T-helper 1 cell treated with Interleukin-12 subunit alpha and Interleukin-12 subunit beta and Interleukin-4 antibody, amounts not matched to agents 30 μg/mL and 1 μg/mL, for 36 hours (primary cell): ENCODE data around the gene SYT12.
"Not testable (repeated sequence)": the region's sequence is repeated elsewhere in the genome, so short reads cannot be mapped to it uniquely, and the experiment has no call there.

Experiments
- H3K27ac Mint-ChIP-seq: one replicate; pipeline ENCODE4 v1.8.0; 2021; ENCODE audit warnings: mild to moderate bottlenecking, mixed read lengths
- H3K27me3 Mint-ChIP-seq: one replicate; pipeline ENCODE4 v1.8.0; 2021; ENCODE audit warnings: low read depth, mixed read lengths
- H3K36me3 Mint-ChIP-seq: one replicate; pipeline ENCODE4 v1.8.0; 2021; ENCODE audit warnings: low read depth, mixed read lengths
- H3K4me1 Mint-ChIP-seq: one replicate; pipeline ENCODE4 v1.8.0; 2021; ENCODE audit warnings: low read depth, mixed read lengths
- H3K4me3 Mint-ChIP-seq: one replicate; pipeline ENCODE4 v1.8.0; 2021; ENCODE audit warnings: mild to moderate bottlenecking, moderate library complexity, mixed read lengths
- H3K9me3 Mint-ChIP-seq: one replicate; pipeline ENCODE4 v1.8.0; 2021; ENCODE audit warnings: mixed read lengths

The SYT12 gene

DNA sequence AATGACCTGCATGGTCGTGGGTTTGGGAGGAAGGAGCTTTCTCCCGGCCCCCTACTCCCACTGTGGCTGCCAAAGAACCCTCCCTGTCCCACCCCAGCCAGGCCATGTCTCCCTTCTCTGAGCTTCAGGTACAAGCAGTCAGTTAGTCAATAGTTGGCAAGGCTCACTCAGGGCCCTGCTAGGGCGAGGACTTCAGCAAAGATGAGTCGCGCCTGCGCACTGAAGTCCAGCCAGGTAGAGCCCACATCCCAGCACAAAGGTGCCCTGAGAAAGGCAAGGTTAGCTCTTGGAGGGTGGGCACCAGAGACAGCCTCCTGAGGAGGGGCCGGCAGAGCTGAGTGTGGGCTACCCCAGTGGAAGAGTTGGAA lies 36.8 kb upstream of the SYT12 start:
- Mint-ChIP-seq H3K4me1 (no peaks in the 10 kb centered on the region), H3K9me3 (no peaks in the 10 kb centered on the region), H3K27me3 (peaks cover 3% of the 10 kb centered on the region), H3K4me3 (no peak overlapping the region), H3K36me3 (peaks cover 3% of the 10 kb centered on the region), H3K27ac (no peak overlapping the region)

DNA sequence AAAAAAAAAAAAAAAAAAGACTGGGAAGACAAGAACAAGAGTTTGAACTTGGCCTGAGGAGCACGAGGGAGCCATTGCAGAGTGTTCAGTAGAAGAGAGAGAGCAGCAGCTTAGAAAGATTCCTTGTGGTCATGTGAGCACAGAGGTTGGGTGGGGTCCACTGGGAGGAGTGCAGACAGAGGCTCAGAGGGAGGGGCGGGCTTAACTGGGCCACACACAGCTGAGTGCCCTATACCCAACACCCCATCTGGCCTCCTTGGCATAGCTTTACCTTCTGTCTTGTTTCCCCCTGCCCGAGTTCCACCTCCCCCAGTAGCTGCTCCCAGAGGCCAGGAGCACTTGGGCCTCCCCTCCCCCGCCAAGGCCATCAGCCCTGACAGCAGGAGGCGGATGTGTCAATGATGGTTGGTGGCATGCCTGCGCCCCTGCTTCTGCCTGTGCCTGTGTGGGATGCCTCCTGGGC lies 35.7 kb upstream of the SYT12 start:
- Mint-ChIP-seq H3K36me3 (peaks cover 3% of the 10 kb centered on the region), H3K27ac (no peak overlapping the region), H3K4me1 (no peaks in the 10 kb centered on the region), H3K27me3 (peaks cover 8% of the 10 kb centered on the region), H3K4me3 (no peak overlapping the region), H3K9me3 (no peaks in the 10 kb centered on the region)

DNA sequence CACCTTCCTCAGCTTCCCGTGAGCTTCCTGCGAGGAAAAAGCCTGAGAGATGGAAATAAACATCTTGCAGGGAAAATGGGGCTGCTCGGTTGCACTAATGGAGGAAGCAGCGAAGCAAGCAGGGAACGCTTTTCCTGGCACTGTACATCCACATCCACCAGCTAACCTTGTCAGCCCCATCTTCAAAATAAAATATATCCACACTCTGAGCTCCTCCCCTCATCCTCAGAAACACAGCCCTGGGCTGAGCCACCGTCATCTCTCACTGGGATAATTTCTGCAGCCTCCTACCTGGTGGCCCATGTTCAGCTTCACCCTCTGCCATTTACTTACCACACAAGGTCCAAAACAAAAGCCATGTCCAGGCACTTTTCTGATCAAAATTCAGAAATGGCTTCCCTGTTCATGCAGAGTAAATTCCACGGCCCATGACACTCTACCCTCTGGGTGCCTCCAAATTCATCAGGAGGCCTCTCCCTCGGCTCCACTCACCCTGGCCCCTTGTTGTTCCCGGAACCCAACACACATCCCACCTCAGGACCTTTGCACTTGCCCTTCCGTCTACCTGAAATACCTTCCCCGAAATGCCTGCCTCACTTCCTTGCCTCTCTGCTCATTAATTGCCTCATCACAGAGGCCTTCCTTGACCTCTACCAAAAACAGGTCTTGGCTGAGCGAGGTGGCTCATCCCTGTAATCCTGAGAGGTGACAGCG lies 34.9 kb upstream of the SYT12 start:
- Mint-ChIP-seq H3K27me3 (peaks cover 4% of the 10 kb centered on the region), H3K36me3 (no peaks in the 10 kb centered on the region), H3K9me3 (no peaks in the 10 kb centered on the region), H3K4me1 (no peaks in the 10 kb centered on the region), H3K27ac (no peak overlapping the region), H3K4me3 (no peak overlapping the region)

DNA sequence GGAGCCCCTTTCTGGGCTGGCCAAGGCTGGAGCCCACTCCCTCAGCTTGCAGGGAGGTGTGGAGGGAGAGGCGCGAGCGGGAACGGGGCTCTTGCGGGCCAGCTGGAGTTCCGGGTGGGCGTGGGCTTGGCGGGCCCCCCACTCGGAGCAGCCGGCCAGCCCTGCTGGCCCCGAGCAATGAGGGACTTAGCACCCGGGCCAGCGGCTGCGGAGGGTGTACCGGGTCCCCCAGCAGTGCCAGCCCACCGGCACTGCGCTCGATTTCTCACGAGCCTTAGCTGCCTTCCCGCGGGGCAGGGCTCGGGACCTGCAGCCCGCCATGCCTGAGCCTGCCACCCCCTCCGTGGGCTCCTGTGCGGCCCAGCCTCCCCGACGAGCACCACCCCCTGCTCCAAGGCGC lies 34.2 kb upstream of the SYT12 start:
- H3K4me3 Mint-ChIP-seq, H3K4me1 Mint-ChIP-seq, H3K9me3 Mint-ChIP-seq, H3K27ac Mint-ChIP-seq, H3K27me3 Mint-ChIP-seq, H3K36me3 Mint-ChIP-seq: not testable (repeated sequence)

DNA sequence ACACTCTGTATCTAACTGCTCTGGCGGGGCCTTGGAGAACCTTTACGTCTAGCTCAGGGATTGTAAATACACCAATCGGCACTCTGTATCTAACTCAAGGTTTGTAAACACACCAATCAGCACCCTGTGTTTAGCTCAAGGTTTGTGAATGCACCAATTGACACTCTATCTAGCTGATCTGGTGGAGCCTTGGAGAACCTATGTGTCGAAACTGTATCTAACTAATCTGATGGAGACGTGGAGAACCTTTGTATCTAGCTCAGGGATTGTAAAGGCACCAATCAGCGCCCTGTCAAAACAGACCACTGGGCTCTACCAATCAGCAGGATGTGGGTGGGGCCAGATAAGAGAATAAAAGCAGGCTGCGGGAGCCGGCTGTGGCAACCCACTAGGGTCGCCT lies 33.6 kb upstream of the SYT12 start:
- not testable (repeated sequence) for H3K4me3 Mint-ChIP-seq, H3K4me1 Mint-ChIP-seq, H3K27me3 Mint-ChIP-seq, H3K27ac Mint-ChIP-seq, H3K36me3 Mint-ChIP-seq, H3K9me3 Mint-ChIP-seq

DNA sequence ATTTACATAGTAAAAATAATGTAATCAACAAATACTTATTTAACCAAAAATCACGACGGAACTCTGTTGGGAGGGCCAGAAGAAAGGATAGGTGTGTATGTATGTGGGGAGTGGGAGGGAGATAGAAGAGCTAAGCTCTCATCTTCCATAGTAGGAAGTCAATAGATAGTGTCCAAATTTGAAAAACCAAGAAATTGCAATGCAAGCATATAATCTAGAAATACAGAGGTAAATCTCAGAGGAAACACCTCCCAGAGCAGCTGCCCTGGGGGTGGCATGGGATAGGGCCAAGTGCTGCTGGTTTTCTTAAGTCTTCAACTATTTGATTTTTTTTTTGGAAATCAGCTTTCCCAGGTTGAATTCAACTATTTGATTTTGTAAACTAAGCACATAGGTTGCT lies 30.9 kb upstream of the SYT12 start:
- Mint-ChIP-seq H3K4me3 (no peak overlapping the region), H3K27ac (no peak overlapping the region), H3K27me3 (peaks cover 8% of the 10 kb centered on the region), H3K36me3 (no peaks in the 10 kb centered on the region), H3K4me1 (no peaks in the 10 kb centered on the region), H3K9me3 (no peaks in the 10 kb centered on the region)

DNA sequence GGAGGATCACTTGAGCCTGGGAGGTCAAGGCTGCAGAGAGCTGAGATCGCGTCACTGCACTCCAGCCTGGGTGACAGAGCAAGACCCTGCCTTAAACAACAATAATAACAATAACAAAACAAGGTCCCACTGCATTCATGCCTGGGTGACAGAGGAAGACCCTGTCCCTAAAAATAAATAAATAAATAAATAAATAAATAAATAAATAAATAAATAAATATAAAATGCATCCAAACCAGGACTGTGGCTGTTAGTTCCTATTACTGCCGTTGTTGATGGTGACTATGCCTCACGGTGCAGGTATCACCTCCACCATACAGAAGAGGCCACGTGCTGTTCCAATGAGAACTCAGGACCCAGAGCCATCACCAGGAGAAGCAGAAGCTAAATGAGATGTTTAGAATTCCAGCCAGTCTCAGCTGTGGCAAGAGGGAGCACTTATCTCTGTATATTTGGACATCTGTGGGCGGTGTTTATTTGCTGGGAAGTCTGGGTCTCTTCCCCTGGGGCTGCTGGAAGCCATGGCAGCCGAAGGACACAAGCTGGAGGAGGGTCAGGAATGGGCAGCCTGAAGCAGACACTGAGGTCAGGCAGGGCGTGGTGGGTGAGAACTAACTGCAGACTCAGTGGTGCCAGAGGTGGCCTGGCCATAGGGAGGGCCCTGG lies 26.2 kb upstream of the SYT12 start:
- H3K9me3 Mint-ChIP-seq: no peaks in the 10 kb centered on the region

DNA sequence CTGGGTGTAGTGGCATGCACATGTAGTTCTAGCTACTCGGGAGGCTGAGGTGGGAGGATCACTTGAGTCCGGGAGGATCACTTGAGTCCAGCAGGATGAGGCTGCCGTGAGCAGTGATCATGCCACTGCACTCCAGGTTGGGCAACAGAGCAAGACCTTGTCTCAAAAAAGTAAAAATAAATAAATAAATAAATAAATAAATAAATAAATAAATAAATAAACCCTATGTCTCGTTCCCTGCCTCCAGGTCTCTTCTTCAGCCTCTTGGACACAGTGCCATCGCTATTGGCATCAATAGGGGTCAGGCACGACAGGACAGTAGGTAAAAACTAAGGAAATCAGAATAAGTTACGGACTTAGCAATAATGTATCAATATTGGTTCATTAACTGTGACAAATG lies 23.4 kb upstream of the SYT12 start:
- Mint-ChIP-seq H3K27ac (no peak overlapping the region), H3K27me3 (peaks cover 5% of the 10 kb centered on the region), H3K4me3 (no peak overlapping the region), H3K36me3 (no peaks in the 10 kb centered on the region), H3K9me3 (no peaks in the 10 kb centered on the region), H3K4me1 (no peaks in the 10 kb centered on the region)

More for the DNA sequence above, 26.2 kb upstream of the SYT12 start:
- no peaks in the 10 kb centered on the region for H3K4me1 Mint-ChIP-seq
- no peak overlapping the region for H3K4me3 Mint-ChIP-seq
- H3K27ac Mint-ChIP-seq: no peak overlapping the region
- no peaks in the 10 kb centered on the region for H3K36me3 Mint-ChIP-seq
- peaks cover 9% of the 10 kb centered on the region for H3K27me3 Mint-ChIP-seq

DNA sequence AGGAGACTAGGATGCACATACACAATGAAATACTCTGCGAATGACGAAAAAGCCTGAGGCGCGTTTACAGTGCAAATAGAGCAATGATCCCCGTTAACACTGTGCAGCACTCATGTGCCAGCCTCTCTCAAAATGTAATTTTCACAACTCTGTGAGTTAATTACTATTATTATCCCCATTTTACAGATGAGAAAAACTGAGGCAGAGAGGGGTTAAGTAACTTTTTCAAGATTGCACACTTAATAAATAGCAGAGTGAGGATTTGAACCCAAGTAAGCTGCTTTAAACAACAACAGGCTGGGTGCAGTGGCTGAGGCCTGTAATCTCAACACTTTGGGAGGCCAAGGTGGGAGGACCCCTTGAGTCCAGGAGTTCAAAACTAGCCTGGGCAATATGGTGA lies 21.6 kb upstream of the SYT12 start:
- no peaks in the 10 kb centered on the region for H3K36me3 Mint-ChIP-seq
- H3K4me3 Mint-ChIP-seq: no peak overlapping the region
- peaks cover 5% of the 10 kb centered on the region for H3K27me3 Mint-ChIP-seq
- H3K4me1 Mint-ChIP-seq: no peaks in the 10 kb centered on the region
- no peaks in the 10 kb centered on the region for H3K9me3 Mint-ChIP-seq
- no peak overlapping the region for H3K27ac Mint-ChIP-seq

DNA sequence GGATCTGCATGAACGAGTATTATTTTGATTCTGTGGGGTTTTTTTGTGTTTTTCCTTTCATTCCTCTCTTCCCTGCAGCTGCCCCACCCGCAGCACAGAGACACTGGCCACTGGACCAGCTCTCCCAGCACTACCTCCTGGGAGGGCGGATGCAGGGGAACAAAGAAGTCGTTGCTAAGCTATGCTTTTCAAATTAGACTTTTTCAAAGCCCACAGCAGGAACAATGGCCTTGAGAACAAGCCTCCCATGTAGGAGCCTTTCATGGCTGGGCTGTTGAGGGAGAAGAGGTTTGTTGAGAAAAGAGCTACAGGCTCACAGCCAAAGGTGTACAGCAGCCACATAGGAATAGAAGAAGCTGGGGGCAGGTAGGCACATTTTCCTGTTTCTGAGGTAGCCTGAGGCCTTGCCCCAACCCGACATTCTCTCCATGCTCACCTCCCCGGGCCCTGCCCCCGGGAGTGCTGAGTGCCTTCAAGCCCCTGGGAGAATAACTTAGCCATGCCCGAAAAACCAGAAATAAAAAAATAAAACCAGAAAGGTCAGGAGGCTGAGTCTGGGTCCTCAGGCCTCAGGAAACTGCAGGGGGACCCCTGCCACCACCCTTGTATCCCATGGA lies 20.5 kb upstream of the SYT12 start:
- H3K27ac Mint-ChIP-seq: no peak overlapping the region
- no peak overlapping the region for H3K4me3 Mint-ChIP-seq
- no peaks in the 10 kb centered on the region for H3K9me3 Mint-ChIP-seq
- no peaks in the 10 kb centered on the region for H3K27me3 Mint-ChIP-seq
- no peaks in the 10 kb centered on the region for H3K4me1 Mint-ChIP-seq
- H3K36me3 Mint-ChIP-seq: no peaks in the 10 kb centered on the region

DNA sequence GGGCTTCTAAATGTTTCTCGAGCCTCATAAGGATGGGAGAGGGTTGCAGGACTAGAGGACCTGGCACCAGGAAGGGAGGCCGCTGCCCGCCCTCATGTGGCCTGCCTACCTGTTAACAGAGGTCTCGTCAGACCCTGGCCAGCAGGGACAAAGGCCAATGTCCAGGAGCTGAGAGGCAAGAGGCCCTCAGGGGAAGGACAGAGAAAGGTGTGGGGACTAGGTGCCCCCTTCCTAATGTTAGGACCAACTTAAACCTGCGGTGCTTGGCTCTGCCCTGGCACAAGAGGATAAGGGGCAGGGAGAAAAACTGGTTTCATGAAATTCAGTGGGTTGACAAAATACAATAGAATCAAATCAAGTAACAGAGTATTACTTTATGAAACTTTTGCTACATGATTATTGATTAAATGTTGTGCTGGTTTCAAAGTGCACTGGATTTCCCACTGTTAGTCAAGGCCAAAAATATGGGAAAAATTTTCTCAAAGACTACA lies 20.0 kb upstream of the SYT12 start:
- Mint-ChIP-seq H3K4me1 (no peaks in the 10 kb centered on the region), H3K36me3 (no peaks in the 10 kb centered on the region), H3K27ac (no peak overlapping the region), H3K9me3 (no peaks in the 10 kb centered on the region), H3K27me3 (no peaks in the 10 kb centered on the region), H3K4me3 (no peak overlapping the region)

DNA sequence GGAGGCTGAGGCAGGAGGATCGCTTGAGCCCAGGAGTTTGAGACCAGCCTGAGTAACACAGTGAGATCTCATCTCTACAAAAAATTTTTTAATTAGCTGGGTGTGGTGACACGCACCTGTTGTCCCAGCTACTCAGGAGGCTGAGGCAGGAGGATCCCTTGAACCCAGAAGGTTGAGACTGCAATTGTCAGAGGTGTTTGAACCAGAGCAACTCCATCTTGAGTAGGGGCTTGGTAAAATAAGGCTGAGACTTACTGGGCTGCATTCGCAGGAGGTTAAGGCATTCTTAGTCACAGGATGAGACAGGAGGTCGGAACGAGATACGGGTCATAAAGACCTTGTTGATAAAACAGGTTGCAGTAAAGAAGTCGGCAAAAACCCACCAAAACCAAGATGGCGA lies 17.7 kb upstream of the SYT12 start:
- H3K9me3 Mint-ChIP-seq, H3K27ac Mint-ChIP-seq, H3K36me3 Mint-ChIP-seq, H3K27me3 Mint-ChIP-seq, H3K4me1 Mint-ChIP-seq, H3K4me3 Mint-ChIP-seq: not testable (repeated sequence)

DNA sequence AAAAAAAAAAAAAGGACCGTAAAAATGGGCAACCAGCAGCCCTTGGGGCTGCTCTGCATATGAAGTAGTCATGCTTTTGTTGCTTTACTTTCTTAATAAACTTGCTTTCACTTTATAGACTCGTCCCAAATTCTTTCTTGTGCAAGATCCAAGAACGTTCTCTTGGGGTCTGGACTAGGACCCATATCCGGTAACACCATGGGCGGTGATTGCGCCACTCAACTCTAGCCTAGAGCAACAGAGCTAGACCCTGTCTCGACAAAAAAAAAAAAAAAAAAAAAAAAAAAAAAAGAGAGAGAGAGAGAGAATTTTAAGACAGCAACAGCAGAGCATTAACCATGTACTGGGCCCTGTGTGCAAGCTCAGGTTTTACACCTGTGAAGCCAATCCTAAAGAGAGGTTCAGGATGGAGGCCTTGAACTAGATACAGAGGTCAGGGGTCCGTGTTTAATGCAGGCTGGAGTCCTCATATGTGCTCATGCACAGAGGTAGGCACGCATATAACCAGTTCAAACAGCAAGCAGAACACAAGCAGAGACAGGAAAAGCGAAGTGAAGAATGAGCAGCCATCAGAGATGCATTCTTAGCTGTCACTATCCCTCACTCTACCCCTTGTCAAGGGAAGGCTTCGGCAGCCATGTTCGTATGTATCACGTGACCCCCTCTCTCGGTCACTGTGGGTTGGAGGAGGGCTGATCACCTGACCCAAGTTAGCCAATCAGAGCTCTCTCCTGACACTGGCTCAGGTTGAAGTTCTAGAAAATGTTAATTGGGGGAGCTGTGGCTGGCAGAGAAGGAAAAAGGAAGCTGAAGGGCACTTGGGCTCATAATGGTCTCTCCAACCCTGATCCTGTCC lies 16.7 kb upstream of the SYT12 start:
- no peaks in the 10 kb centered on the region for H3K4me1 Mint-ChIP-seq
- no peak overlapping the region for H3K4me3 Mint-ChIP-seq
- no peak overlapping the region for H3K27ac Mint-ChIP-seq
- H3K27me3 Mint-ChIP-seq: no peaks in the 10 kb centered on the region
- H3K36me3 Mint-ChIP-seq: no peaks in the 10 kb centered on the region
- no peaks in the 10 kb centered on the region for H3K9me3 Mint-ChIP-seq

DNA sequence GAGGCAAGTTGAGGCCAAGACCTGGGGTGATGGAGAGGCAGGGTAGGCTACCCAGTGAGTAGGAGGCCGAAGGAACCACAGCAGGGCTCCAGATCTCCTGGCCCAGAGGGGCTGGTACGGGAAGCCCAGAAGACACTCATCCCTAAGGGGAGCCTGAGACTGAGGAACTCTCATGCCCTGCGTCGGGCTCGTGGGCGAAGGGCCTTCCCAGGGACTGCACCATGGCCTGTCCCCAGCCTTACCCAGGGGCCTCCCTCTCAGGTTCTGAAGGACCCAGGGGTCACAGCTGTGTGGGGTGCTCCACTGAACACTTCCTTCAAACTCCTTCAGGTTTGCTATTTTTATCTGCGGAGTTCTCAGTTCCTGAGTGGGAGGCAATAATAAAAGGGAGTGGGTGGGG lies 15.8 kb upstream of the SYT12 start:
- no peaks in the 10 kb centered on the region for H3K9me3 Mint-ChIP-seq
- H3K36me3 Mint-ChIP-seq: no peaks in the 10 kb centered on the region
- H3K27me3 Mint-ChIP-seq: no peaks in the 10 kb centered on the region
- H3K27ac Mint-ChIP-seq: no peak overlapping the region
- H3K4me3 Mint-ChIP-seq: no peak overlapping the region
- no peaks in the 10 kb centered on the region for H3K4me1 Mint-ChIP-seq
